GM18870 (cell line): ENCODE measurements around the gene NQO1.
"Not testable (repeated sequence)": the region's sequence is repeated elsewhere in the genome, so short reads cannot be mapped to it uniquely, and the experiment has no call there.

Experiments
- ATAC-seq: cut with Tn5 transposase; IDR thresholded peaks from one replicate; pipeline ENCODE4 v1.9.1; 2021; ENCODE audit warnings: moderate library complexity; ENCODE audit not compliant: unreplicated experiment

Gene NQO1

GRCh38 chr16:69726313-69727060, at the start of gene NQO1:
Gene NQO1 (minus strand): TSS chr16:69726560. CDS start chr16:69726439, 121 bp downstream.
- ATAC-seq, result peak; percentile 87

GRCh38 chr16:69775563-69775962, 49.2 kb upstream of the NQO1 start:
- no peak for ATAC-seq

GRCh38 chr16:69773260-69773947, 47.0 kb upstream of the NQO1 start:
- peak; percentile 67 for ATAC-seq

GRCh38 chr16:69771651-69771967, 45.2 kb upstream of the NQO1 start:
- no peak for ATAC-seq

GRCh38 chr16:69769404-69769803, 43.0 kb upstream of the NQO1 start:
- no peak for ATAC-seq

- ATAC-seq, result no peak
These were observed 42.3 kb upstream of the NQO1 start for GRCh38 chr16:69768666-69769065.

GRCh38 chr16:69767459-69768229, 41.3 kb upstream of the NQO1 start:
- ATAC-seq, result no peak

GRCh38 chr16:69763599-69763942, 37.2 kb upstream of the NQO1 start:
- no peak for ATAC-seq

GRCh38 chr16:69762814-69763598, 36.6 kb upstream of the NQO1 start:
- no peak for ATAC-seq

GRCh38 chr16:69761983-69762813, 35.8 kb upstream of the NQO1 start, which contains the start of gene WWP2:
Gene WWP2 (plus strand): TSS chr16:69762332. CDS start chr16:69787011, 24,679 bp downstream.
- no peak for ATAC-seq

- not testable (repeated sequence) for ATAC-seq
These were observed 31.0 kb upstream of the NQO1 start for GRCh38 chr16:69757375-69757774.

GRCh38 chr16:69756705-69757104, 30.3 kb upstream of the NQO1 start:
- no peak for ATAC-seq

GRCh38 chr16:69754469-69755310, 28.3 kb upstream of the NQO1 start, which contains the start of gene NOB1:
Gene NOB1 (minus strand): TSS chr16:69754926. CDS start chr16:69754910, 16 bp downstream.
- ATAC-seq, result peak; percentile 81

- ATAC-seq, result no peak
These were observed 27.7 kb upstream of the NQO1 start for GRCh38 chr16:69754143-69754468.

- ATAC-seq, result no peak
These were observed 22.5 kb upstream of the NQO1 start for GRCh38 chr16:69748694-69749345.

- no peak for ATAC-seq
These were observed 20.8 kb upstream of the NQO1 start for GRCh38 chr16:69747115-69747514.

- no peak for ATAC-seq
These were observed 19.6 kb upstream of the NQO1 start for GRCh38 chr16:69745959-69746358.

GRCh38 chr16:69745232-69745612, 18.9 kb upstream of the NQO1 start:
- ATAC-seq, result no peak
